ENCODE data around the gene PLCL1.

DNA sequence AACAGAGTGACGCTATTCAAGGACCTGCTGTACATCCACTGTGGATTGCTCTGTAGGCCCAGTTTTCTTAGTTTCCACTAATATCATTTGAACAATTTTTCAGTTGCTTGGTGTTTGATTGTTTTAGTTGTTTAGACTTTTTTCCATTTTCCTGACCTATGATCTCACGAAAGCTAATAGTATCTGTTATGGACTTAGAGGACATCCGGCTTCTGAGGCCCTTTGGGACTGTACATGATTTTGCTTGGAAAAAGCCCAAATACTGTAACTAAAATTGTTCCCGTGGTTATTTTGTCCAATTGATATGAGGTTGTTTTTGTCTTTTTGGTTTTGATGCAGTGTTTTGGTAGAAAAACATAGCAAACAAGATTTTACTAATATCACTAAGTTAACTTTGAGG, 174.6 kb downstream of the PLCL1 start:
- TF ChIP-seq, protein P1, sequence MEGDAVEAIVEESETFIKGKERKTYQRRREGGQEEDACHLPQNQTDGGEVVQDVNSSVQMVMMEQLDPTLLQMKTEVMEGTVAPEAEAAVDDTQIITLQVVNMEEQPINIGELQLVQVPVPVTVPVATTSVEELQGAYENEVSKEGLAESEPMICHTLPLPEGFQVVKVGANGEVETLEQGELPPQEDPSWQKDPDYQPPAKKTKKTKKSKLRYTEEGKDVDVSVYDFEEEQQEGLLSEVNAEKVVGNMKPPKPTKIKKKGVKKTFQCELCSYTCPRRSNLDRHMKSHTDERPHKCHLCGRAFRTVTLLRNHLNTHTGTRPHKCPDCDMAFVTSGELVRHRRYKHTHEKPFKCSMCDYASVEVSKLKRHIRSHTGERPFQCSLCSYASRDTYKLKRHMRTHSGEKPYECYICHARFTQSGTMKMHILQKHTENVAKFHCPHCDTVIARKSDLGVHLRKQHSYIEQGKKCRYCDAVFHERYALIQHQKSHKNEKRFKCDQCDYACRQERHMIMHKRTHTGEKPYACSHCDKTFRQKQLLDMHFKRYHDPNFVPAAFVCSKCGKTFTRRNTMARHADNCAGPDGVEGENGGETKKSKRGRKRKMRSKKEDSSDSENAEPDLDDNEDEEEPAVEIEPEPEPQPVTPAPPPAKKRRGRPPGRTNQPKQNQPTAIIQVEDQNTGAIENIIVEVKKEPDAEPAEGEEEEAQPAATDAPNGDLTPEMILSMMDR (IDR thresholded peaks at IDR 0.05): no peak
- no peak for TF ChIP-seq ZFX (IDR thresholded peaks at IDR 0.05; ENCODE audit: borderline replicate concordance)

All from 22Rv1 (cell line).